ENCODE results near the gene MOB3A.

- TF ChIP-seq CTCF (IDR thresholded peaks at IDR 0.05): no peak
- no peak for TF ChIP-seq ZFX (IDR thresholded peaks at IDR 0.05; ENCODE audit: borderline replicate concordance)
Measured at GRCh38 chr19:2139385-2140137, 43.4 kb upstream of the MOB3A start.

All from 22Rv1 (cell line).